Endometrial microvascular endothelial cells (primary cell): Measurements from ENCODE around the gene MACROH2A1. TPM values are rescaled to one million over a fixed set of nuclear protein-coding genes. Genes with fewer than 3 reads are reported as not detected.

Experiments
- in situ Hi-C: cut with HindIII; loops from 2 replicates; pipeline ENCODE4 v1.10.0; 2017; ENCODE audit warnings: low sequenced_read_pairs, low pct_unique_long_range_greater_than_20kb; ENCODE audit errors: inconsistent ontology term
- total RNA-seq: library from RNA; depleted of rRNA; stranded (reverse); fragments of >200 nt; gene quantifications from one replicate; pipeline ENCODE4 v1.2.3, GENCODE V29; 2015; ENCODE audit errors: inconsistent ontology term

MACROH2A1 gene
- total RNA-seq, 1 donor from 2014 or later, result 139 TPM

- in situ Hi-C loops, result no loop called here
Observed at GRCh38 chr5:135405082-135405481, 6.1 kb upstream of the MACROH2A1 start.

DNA sequence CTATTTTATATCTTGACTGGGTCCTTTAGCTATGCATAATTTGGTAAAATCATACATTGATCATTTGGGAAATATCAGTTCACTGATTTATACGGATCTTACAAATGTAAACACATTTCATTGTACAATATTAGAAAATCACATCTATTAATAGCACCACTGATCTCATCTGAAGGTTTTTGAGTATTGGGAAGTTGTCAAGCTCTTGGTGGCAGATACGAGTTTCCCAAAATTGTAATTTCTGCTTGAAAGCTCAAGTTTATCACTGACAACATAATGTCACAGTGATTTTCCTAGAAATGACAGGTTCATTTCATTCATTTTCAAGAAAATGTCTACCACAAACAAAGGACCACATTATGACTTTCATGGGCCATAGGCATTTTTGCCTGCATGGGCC is 3.0 kb upstream of the MACROH2A1 start:
- in situ Hi-C loops, result no loop called here

GRCh38 chr5:135400866-135401265 is 1.8 kb upstream of the MACROH2A1 start:
- in situ Hi-C loops, result no loop called here

DNA sequence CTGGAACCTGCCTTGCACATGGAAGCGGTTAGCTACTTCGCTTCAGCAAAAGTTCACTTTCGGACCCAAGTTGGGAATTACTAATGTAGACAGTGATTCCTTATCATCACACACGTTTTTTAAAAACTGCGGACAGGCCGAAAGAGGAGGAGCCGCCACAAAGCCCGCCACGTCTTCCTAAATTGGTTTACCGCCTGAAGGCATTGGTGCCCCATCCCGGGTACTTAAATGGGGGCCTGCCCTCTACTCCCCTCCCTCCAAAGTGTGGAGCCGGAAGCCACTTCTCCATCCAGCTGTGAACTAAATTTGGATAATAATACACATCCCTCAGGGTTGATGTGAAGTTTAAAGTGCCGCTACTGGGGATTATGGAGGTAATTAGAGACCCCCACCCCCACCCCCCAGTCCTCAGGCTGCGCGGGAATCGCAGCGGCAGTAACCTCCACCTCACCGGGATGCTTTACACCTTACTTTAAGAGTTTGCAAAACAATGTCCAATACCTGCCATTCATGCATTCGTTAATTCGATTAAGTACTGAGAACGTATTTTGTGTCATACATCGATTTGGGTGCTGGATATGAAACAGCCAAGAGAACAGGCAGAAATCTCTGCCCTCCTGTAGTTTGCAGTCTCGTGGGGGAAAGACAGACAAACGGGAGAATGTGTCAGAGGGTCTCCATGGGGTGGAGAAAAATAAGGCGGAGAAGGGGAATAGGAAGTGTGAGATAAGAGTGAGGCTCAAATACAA is 937 bp upstream of the MACROH2A1 start:
- in situ Hi-C loops, result no loop called here

DNA sequence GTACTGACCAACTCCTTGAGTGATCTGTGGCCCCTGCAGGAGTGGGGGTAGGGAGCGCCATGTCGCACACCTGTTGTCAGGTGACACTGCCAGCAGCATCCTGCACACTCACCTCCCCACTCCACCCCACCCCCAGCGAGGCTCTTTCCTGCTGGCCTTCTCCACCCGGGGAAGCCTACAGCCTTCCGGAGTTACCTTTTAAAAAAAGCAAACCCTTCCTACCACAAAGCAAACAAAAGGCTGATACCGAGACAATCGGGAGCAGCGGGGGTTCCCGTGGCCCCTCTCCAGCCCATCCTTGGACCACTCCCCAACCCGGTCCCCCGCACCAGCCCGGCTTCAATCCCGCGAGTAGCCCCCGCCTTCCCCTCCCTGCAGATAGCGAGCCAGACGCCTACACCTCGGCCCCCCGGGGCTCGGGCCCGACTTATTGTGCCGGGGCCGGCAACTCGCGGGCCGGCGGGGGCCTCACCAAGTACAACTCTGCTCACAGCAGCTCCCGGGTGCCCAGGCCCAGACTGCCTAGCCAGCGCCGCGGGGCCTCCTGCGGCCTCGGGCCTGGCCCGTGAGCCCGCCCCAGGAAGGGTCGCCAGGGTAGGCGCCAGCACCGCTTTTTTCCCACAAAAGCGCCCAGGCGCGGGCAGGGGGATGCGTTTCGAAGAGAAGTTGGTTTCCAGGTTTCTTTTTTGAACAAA is 724 bp downstream of the MACROH2A1 start:
- in situ Hi-C loops, result no loop called here

DNA sequence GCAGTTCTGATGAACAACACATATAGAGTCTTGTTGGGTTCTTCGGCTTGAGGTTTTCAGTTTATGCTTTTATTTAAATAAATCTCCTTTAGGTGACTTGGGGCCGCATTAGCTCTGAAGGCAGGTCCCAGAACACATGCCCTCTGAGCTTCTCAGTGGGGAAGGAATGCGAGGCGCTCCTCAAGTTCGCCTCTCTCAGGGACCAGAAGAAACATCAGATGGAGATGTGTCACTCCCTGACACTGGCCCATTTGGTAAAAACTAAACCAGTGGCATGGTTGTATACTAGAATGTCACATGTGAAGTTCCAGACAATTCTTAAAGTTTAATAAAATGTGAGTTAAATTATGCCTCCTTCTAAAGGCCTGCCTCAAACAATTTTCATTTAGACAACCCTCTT is 1.9 kb downstream of the MACROH2A1 start:
- in situ Hi-C loops, result no loop called here

DNA sequence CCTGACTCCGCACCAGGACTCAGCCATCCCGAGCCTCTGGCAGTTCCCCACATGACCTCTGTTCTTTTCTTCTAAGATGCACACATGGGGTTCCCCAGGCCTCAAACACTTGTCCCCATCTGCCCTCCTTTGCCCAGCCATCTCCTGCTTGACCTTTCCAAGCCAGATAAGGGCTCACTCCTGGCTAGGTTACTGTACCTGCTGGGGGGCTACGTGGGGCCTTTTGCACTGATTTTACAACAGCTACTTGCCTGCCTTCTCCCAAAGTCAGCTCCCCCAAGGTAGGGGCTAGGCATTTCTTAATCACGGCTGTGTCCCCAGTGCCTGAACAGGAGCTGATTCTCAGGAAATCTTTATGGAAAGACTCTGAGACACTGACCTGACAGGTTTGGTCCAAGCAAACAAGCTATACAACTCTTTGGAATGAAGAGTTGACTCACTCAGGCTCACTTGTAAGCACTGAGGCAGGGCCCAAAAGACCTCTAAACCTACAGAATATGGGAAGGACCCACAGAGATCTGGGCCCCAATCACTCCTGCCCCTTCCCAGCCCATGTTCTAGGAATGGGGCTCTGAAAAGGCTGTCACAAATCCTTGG is 2.5 kb downstream of the MACROH2A1 start:
- in situ Hi-C loops, result no loop called here

GRCh38 chr5:135395866-135396265 is 3.2 kb downstream of the MACROH2A1 start:
- in situ Hi-C loops, result no loop called here

GRCh38 chr5:135395451-135395850 is 3.6 kb downstream of the MACROH2A1 start:
- in situ Hi-C loops, result no loop called here

- in situ Hi-C loops, result no loop called here
Observed at GRCh38 chr5:135394095-135394494, 4.9 kb downstream of the MACROH2A1 start.

DNA sequence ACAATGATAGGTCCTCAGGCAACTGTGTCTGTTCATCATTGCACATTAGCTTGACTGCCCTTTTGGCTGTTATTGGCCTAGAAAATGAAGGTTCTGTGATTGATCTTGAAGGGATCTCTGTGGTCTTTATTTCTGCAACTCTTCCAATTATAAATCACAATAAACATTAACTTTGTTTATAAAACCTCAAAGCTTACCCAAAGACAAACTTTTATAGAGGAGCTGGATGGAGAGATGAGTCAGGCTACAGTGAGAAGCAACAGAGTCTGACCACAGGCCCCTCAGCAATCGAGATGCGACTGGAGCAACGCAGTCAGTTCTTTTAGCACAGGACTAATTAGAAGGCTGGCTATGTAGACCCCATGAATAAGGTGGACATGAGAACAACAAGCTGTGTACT is 5.3 kb downstream of the MACROH2A1 start:
- in situ Hi-C loops, result no loop called here

- in situ Hi-C loops, result no loop called here
Observed at GRCh38 chr5:135393229-135393628, 5.8 kb downstream of the MACROH2A1 start.

DNA sequence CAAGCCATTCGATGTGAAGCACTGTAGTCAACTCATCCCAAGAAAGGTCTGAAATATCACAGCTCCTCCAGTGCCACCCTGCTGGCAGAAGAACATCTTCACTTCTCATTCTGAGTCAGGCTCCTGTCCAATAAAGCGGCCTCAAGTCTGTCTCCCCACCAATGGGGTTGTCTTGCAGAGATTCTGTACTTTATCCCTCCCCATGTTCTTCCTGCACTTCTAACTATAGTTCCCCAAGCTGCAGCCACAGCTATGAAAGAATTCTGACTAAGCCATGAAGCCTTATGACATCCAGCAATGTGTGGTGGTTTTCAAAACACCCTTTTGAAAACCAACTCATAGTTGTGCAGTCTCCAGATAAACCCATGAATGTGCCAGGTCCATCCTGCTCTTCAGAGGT is 6.8 kb downstream of the MACROH2A1 start:
- in situ Hi-C loops, result no loop called here

DNA sequence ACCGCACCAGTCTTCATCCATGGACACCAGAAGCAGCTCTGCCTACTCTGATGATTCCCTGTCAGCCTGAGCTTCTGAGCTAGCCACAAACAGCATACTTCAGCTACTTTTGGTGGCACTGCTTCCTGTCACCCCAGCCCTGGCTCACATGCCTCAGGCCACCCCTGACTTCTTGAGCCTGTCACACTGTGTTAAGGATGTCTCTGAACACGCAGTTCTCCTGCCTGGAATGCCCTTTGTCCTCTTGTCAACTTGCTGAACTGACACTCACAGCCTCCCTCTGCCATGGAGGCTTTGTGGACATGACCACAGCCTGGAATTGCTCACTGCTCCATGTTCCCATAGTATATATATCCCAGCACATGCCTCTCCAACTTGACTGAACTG is 7.2 kb downstream of the MACROH2A1 start:
- in situ Hi-C loops, result no loop called here

DNA sequence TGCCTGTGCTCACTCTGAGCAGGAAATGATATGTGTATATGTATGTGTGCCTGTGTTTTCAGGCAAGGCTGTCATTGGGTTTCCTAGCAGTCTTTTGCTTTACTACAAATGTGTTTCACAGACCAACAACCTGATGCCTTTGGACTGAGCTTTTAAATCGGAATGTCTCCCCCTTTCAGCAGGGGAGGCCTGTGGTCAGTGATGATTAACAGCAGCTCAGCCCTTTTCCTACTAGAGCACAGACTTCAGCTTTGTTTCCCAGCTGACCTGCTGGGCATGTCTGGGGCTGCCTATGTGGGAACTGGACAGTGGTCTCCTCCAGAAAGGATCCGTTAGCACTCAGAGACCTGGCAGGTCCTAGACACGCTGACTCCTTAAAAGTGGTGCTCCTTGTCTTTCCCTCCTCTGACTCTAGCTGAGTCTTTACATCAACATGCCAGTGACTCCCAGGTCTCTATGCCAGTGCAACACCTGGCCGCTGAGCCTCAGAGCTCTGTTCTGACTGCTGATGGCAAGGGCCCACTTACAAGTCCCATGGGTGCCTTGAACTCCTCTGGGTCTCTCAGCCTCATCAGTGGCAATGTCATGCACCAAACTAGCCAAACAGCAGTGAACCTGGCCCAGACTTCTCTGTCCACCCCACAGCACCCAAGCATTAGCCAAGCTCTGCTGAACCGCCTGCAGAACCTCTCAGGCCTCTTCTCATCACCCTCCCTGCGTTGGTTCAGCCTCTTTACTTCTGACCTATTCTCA is 7.7 kb downstream of the MACROH2A1 start:
- in situ Hi-C loops, result no loop called here

- in situ Hi-C loops, result no loop called here
Observed at GRCh38 chr5:135388860-135389435, 10.1 kb downstream of the MACROH2A1 start.

- in situ Hi-C loops, result no loop called here
Observed at GRCh38 chr5:135387629-135387960, 11.4 kb downstream of the MACROH2A1 start.

DNA sequence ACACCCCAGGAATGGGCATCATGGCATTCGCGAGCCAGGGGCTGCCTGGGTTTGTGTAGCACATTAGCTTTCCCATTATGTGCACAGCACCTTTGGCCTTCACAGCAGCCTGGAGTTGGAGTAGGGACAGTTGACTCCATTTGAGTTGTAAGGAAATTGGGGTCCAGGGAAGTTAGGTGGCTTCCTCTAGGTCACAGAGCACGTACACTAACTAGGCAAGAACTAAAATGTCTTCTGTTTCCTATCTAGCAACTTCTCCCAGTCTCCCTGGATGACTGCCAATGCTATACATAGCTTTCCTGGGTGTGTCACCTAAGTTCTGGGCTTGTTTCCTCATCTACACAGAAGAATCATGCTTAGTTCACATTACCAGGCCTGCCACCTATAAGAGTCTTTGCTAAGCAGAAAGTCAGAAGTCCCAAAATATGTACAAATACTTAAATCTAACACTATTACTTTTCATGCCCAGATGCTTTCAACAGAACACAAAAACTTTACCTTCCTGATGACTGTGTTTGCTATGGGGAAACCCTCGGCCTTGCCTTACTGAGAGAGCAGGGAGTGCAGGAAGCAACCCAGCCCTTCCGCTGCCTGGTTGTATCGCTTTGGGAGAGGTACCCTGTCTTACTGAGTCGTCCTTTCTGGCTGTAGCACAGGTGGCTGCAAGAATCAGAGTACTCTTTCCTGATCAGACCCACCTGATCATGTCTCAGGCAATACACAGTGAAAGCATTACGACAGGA is 12.0 kb downstream of the MACROH2A1 start:
- in situ Hi-C loops, result no loop called here

- in situ Hi-C loops, result no loop called here
Observed at GRCh38 chr5:135386096-135386495, 12.9 kb downstream of the MACROH2A1 start.
